ENCODE data around the gene MTUS2. TPM values are rescaled to one million over a fixed set of nuclear protein-coding genes. Genes with fewer than 3 reads are reported as not detected.

MTUS2 gene
- total and polyA plus RNA-seq, 10 of the 15 experiments (the other 5 are each of a cell fraction or from before 2014, with no cell fraction given): under 0.01 to 0.05 (median 0.02) TPM; not detected in 6

DNA sequence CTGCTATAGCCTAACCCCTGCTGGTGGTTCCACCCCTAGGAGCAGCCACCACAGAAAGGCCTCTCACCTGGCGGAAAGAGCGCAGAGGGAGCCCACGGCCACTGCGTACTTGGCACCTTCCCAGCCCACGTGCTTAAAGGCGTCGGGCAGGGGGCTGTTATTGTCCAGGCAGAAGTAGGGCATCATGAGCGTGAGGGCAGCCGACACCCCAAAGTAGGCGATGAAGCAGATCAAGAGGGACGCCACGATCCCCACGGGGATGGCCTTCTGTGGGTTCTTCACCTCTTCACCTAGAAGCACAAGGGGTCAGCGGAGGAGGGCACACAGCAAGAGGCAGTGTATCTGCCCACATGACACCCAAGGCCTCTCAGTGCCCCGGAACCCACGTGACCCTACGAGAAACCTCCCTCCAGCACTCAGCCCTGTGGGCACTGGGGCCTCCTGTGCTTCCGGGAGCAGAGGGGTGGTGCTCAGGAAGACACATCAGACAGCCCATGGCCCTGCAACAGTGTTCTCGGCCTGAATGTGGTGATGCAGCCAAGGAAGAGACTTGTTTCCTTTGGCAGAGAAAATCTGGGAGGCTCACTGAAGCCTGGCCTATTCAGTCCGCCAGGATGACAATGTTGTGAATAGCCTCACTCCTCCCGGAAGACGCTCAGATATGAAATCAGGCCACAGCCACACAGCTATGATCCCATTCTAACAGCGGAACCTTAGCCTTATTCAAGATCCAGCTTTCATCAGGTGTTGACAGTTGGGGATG is 703.2 kb downstream of the MTUS2 start:
- Histone ChIP-seq H3K36me3 (ENCODE audit: control insufficient read depth in 2 of 2, insufficient read depth in 2 of 2, low read length in 1 of 2) (peaks cover 27 to 41% of the 10 kb centered on the region in 2 experiments), H2AFZ (ENCODE audit: control insufficient read depth, low read depth, low read length) (no peak overlapping the region), H3K27ac (ENCODE audit: control insufficient read depth, insufficient read depth) (no peak overlapping the region), H3K4me3 (no peak overlapping the region), H3K9ac (ENCODE audit: control insufficient read depth, insufficient read depth, low read length) (no peak overlapping the region), H4K20me1 (ENCODE audit: control insufficient read depth, insufficient read depth) (no peaks in the 10 kb centered on the region), H3K9me3 (replicated peaks; ENCODE audit: control insufficient read depth, insufficient read depth, low read length) (no peaks in the 10 kb centered on the region), H3K79me2 (ENCODE audit: control insufficient read depth, insufficient read depth, low read length) (no peaks in the 10 kb centered on the region), H3K4me1 (ENCODE audit: control insufficient read depth, insufficient read depth, low read length) (no peaks in the 10 kb centered on the region), H3K27me3 (replicated peaks in 1 of 2; ENCODE audit: control insufficient read depth in 2 of 2, insufficient read depth in 2 of 2, low read length in 1 of 2) (no peaks in the 10 kb centered on the region), H3K4me2 (ENCODE audit: control insufficient read depth, insufficient read depth) (no peak overlapping the region)
- no peak for ATAC-seq
- BruUV-seq (replicated peaks): no TSS peak
- ChIA-PET SMC1A (ENCODE audit: uncharacterized antibody, unreplicated experiment) (no interaction called here), RAD21 (ENCODE audit: unreplicated experiment) (no interaction called here), CTCF (interaction anchor here (0.9 to 1.3 kb wide), 2 partner anchors 15 kb away, joined by 4 to 6 read pairs; no protein-coding TSS in a partner anchor), POLR2A (no interaction called here)
- 92% methylated on average over 23 of the region's 23 CpGs for WGBS (ENCODE audit: insufficient coverage, insufficient replicate concordance, low lambda C conversion rate, missing lambda C conversion rate)
- in situ Hi-C loops (cut with MboI): no loop called here
- FAIRE-seq: no peak
- intact Hi-C loops (cut with micrococcal nuclease; ENCODE audit: unreplicated experiment): no loop called here
- no peak for DNase-seq (ENCODE audit: low read depth, low spot score)
- no peak for TF ChIP-seq MEF2A (IDR thresholded peaks at IDR 0.05; ENCODE audit: insufficient read depth, low read depth, low read length)
- TF ChIP-seq, protein P1, sequence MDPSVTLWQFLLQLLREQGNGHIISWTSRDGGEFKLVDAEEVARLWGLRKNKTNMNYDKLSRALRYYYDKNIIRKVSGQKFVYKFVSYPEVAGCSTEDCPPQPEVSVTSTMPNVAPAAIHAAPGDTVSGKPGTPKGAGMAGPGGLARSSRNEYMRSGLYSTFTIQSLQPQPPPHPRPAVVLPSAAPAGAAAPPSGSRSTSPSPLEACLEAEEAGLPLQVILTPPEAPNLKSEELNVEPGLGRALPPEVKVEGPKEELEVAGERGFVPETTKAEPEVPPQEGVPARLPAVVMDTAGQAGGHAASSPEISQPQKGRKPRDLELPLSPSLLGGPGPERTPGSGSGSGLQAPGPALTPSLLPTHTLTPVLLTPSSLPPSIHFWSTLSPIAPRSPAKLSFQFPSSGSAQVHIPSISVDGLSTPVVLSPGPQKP (IDR thresholded peaks at IDR 0.05; ENCODE audit: low read depth, low read length): no peak
- no peak for TF ChIP-seq CREM (IDR thresholded peaks at IDR 0.05; ENCODE audit: low read depth)
- no peak for TF ChIP-seq MYB (IDR thresholded peaks at IDR 0.05; ENCODE audit: borderline replicate concordance, low read depth, low read length)
- no peak for TF ChIP-seq NFIC (IDR thresholded peaks at IDR 0.05; ENCODE audit: low read depth, low read length)
- TF ChIP-seq JUNB (IDR thresholded peaks at IDR 0.05): no peak
- TF ChIP-seq, protein P2, sequence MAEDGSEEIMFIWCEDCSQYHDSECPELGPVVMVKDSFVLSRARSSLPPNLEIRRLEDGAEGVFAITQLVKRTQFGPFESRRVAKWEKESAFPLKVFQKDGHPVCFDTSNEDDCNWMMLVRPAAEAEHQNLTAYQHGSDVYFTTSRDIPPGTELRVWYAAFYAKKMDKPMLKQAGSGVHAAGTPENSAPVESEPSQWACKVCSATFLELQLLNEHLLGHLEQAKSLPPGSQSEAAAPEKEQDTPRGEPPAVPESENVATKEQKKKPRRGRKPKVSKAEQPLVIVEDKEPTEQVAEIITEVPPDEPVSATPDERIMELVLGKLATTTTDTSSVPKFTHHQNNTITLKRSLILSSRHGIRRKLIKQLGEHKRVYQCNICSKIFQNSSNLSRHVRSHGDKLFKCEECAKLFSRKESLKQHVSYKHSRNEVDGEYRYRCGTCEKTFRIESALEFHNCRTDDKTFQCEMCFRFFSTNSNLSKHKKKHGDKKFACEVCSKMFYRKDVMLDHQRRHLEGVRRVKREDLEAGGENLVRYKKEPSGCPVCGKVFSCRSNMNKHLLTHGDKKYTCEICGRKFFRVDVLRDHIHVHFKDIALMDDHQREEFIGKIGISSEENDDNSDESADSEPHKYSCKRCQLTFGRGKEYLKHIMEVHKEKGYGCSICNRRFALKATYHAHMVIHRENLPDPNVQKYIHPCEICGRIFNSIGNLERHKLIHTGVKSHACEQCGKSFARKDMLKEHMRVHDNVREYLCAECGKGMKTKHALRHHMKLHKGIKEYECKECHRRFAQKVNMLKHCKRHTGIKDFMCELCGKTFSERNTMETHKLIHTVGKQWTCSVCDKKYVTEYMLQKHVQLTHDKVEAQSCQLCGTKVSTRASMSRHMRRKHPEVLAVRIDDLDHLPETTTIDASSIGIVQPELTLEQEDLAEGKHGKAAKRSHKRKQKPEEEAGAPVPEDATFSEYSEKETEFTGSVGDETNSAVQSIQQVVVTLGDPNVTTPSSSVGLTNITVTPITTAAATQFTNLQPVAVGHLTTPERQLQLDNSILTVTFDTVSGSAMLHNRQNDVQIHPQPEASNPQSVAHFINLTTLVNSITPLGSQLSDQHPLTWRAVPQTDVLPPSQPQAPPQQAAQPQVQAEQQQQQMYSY (CRISPR knock-in tag; IDR thresholded peaks at IDR 0.05): no peak
- no peak for TF ChIP-seq ZSCAN29 (IDR thresholded peaks at IDR 0.05)
- TF ChIP-seq, protein P3, sequence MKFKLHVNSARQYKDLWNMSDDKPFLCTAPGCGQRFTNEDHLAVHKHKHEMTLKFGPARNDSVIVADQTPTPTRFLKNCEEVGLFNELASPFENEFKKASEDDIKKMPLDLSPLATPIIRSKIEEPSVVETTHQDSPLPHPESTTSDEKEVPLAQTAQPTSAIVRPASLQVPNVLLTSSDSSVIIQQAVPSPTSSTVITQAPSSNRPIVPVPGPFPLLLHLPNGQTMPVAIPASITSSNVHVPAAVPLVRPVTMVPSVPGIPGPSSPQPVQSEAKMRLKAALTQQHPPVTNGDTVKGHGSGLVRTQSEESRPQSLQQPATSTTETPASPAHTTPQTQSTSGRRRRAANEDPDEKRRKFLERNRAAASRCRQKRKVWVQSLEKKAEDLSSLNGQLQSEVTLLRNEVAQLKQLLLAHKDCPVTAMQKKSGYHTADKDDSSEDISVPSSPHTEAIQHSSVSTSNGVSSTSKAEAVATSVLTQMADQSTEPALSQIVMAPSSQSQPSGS (IDR thresholded peaks at IDR 0.05; ENCODE audit: low read length): no peak
- TF ChIP-seq SUPT20H (IDR thresholded peaks at IDR 0.05; ENCODE audit: borderline replicate concordance, control insufficient read depth, low read depth, low read length): no peak
- TF ChIP-seq, protein P4, sequence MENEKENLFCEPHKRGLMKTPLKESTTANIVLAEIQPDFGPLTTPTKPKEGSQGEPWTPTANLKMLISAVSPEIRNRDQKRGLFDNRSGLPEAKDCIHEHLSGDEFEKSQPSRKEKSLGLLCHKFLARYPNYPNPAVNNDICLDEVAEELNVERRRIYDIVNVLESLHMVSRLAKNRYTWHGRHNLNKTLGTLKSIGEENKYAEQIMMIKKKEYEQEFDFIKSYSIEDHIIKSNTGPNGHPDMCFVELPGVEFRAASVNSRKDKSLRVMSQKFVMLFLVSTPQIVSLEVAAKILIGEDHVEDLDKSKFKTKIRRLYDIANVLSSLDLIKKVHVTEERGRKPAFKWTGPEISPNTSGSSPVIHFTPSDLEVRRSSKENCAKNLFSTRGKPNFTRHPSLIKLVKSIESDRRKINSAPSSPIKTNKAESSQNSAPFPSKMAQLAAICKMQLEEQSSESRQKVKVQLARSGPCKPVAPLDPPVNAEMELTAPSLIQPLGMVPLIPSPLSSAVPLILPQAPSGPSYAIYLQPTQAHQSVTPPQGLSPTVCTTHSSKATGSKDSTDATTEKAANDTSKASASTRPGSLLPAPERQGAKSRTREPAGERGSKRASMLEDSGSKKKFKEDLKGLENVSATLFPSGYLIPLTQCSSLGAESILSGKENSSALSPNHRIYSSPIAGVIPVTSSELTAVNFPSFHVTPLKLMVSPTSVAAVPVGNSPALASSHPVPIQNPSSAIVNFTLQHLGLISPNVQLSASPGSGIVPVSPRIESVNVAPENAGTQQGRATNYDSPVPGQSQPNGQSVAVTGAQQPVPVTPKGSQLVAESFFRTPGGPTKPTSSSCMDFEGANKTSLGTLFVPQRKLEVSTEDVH (IDR thresholded peaks at IDR 0.05; ENCODE audit: low read depth, partially characterized antibody): no peak
- TF ChIP-seq, protein P5, sequence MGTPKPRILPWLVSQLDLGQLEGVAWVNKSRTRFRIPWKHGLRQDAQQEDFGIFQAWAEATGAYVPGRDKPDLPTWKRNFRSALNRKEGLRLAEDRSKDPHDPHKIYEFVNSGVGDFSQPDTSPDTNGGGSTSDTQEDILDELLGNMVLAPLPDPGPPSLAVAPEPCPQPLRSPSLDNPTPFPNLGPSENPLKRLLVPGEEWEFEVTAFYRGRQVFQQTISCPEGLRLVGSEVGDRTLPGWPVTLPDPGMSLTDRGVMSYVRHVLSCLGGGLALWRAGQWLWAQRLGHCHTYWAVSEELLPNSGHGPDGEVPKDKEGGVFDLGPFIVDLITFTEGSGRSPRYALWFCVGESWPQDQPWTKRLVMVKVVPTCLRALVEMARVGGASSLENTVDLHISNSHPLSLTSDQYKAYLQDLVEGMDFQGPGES (IDR thresholded peaks at IDR 0.05): no peak
- no peak for TF ChIP-seq SMARCA5 (IDR thresholded peaks at IDR 0.05)
